ENCODE results near the gene NHLRC2. TPM values are rescaled to one million over a fixed set of nuclear protein-coding genes. Genes with fewer than 3 reads are reported as not detected.

NHLRC2 gene
- total and polyA plus RNA-seq, 2 donors (not counting 3 experiments of a cell fraction or from before 2014, with no cell fraction given) = 5.2 to 28.2 TPM

DNA sequence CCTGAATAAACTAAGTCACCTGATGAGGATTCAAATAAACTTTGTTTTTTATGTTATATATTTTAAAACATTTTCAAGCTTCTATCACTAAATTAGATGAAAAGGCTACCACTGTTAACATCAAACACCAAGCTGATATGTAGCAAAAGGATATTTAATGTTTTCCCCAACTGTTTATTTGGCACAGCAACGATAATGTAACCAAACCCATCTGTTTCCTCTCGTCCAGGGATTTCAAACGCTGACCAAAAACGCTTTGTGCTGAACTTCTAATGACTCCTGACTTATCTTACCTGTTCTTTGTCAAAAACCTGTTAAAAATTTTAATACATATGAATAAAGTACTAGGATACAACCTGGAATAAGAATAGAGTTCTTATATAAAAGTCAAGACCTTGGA, 31.1 kb upstream of the NHLRC2 start:
- Histone ChIP-seq H3K9ac (replicated peaks; ENCODE audit: extremely low read depth, insufficient read depth, low read length) (no peak overlapping the region), H3K4me3 (replicated peaks in 1 of 3; ENCODE audit: insufficient read depth in 1 of 3, low read depth in 1 of 3, low read length in 3 of 3) (no peak overlapping the region), H4K20me1 (replicated peaks; ENCODE audit: control insufficient read depth, extremely low read depth, insufficient read depth, low read length) (no peaks in the 10 kb centered on the region), H3K9me1 (replicated peaks; ENCODE audit: control insufficient read depth, extremely low read depth, insufficient read depth, low read length) (no peaks in the 10 kb centered on the region), H3K79me2 (ENCODE audit: control insufficient read depth, insufficient read depth, low read length) (no peaks in the 10 kb centered on the region), H3K9me3 (replicated peaks; ENCODE audit: control insufficient read depth, insufficient read depth, low read length) (no peaks in the 10 kb centered on the region), H3K36me3 (ENCODE audit: control insufficient read depth in 2 of 2, extremely low read depth in 1 of 2, insufficient read depth in 2 of 2, low read length in 2 of 2) (no peaks in the 10 kb centered on the region), H2AFZ (ENCODE audit: low read depth, low read length) (no peak overlapping the region), H3K4me1 (ENCODE audit: control insufficient read depth, extremely low read depth, insufficient read depth, low read length) (no peaks in the 10 kb centered on the region), H3K27ac (ENCODE audit: insufficient read depth, low read depth, low read length) (no peak overlapping the region), H3K4me2 (ENCODE audit: insufficient read depth, low read length) (no peak overlapping the region), H3K27me3 (ENCODE audit: control insufficient read depth in 2 of 2, insufficient read depth in 2 of 2, low read length in 2 of 2) (no peaks in the 10 kb centered on the region)
- TF ChIP-seq POLR2AphosphoS5 (IDR thresholded peaks at IDR 0.05; ENCODE audit: insufficient read depth, low read depth, low read length) (no peak), MYC (IDR thresholded peaks at IDR 0.05; ENCODE audit: low read depth, low read length) (no peak), GATA2 (IDR thresholded peaks at IDR 0.05; ENCODE audit: insufficient read depth, insufficient read length, low read depth, low read length) (no peak), EZH2 (IDR thresholded peaks at IDR 0.05; ENCODE audit: borderline replicate concordance, low read depth, low read length, severe bottlenecking) (no peak), POLR2A (IDR thresholded peaks at IDR 0.05; ENCODE audit: low read depth, low read length) (no peak)
- TF ChIP-seq, protein P1, sequence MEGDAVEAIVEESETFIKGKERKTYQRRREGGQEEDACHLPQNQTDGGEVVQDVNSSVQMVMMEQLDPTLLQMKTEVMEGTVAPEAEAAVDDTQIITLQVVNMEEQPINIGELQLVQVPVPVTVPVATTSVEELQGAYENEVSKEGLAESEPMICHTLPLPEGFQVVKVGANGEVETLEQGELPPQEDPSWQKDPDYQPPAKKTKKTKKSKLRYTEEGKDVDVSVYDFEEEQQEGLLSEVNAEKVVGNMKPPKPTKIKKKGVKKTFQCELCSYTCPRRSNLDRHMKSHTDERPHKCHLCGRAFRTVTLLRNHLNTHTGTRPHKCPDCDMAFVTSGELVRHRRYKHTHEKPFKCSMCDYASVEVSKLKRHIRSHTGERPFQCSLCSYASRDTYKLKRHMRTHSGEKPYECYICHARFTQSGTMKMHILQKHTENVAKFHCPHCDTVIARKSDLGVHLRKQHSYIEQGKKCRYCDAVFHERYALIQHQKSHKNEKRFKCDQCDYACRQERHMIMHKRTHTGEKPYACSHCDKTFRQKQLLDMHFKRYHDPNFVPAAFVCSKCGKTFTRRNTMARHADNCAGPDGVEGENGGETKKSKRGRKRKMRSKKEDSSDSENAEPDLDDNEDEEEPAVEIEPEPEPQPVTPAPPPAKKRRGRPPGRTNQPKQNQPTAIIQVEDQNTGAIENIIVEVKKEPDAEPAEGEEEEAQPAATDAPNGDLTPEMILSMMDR (IDR thresholded peaks at IDR 0.05; ENCODE audit: extremely low read depth in 1 of 2, insufficient read depth in 1 of 2, low read depth in 1 of 2, low read length in 2 of 2) = no peak
- BruUV-seq (replicated peaks) = no TSS peak
- DNase-seq (ENCODE audit: low read depth, low spot score) (no peak), FAIRE-seq (no peak)
- dilution Hi-C loops (cut with MboI; ENCODE audit: extremely low pct_ligation_motif_present, low sequenced_read_pairs) (no loop called here), intact Hi-C loops (cut with micrococcal nuclease) (no loop called here)
- ChIA-PET POLR2A (no interaction called here), CTCF (no interaction called here)

DNA sequence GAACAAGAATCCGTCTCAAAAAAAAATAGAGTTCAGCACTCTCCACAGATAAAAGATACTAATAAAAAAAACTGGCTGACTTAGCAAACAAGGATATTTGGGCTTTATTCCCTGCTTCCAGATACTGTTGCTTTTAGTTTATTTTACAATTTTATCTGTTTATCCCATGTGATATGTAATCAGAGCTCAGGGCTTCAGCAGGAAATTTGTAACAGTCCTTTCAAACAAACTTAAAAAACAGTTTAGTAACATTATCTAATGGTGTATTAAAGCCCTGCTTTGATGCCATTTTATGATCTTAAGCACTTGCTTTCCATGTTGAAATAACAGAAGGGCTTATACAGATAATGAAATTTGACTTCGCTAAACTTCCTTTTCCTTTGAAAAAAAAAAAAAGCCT, 28.7 kb upstream of the NHLRC2 start:
- intact Hi-C loops (cut with micrococcal nuclease) = no loop called here
- Histone ChIP-seq H3K27ac (ENCODE audit: insufficient read depth, low read depth, low read length) (no peak overlapping the region), H4K20me1 (replicated peaks; ENCODE audit: control insufficient read depth, extremely low read depth, insufficient read depth, low read length) (no peaks in the 10 kb centered on the region), H3K27me3 (ENCODE audit: control insufficient read depth in 2 of 2, insufficient read depth in 2 of 2, low read length in 2 of 2) (no peaks in the 10 kb centered on the region), H3K4me2 (ENCODE audit: insufficient read depth, low read length) (no peak overlapping the region), H2AFZ (ENCODE audit: low read depth, low read length) (no peak overlapping the region), H3K4me1 (ENCODE audit: control insufficient read depth, extremely low read depth, insufficient read depth, low read length) (no peaks in the 10 kb centered on the region), H3K79me2 (ENCODE audit: control insufficient read depth, insufficient read depth, low read length) (no peaks in the 10 kb centered on the region), H3K4me3 (replicated peaks in 1 of 3; ENCODE audit: insufficient read depth in 1 of 3, low read depth in 1 of 3, low read length in 3 of 3) (no peak overlapping the region), H3K9me1 (replicated peaks; ENCODE audit: control insufficient read depth, extremely low read depth, insufficient read depth, low read length) (no peaks in the 10 kb centered on the region), H3K36me3 (ENCODE audit: control insufficient read depth in 2 of 2, extremely low read depth in 1 of 2, insufficient read depth in 2 of 2, low read length in 2 of 2) (no peaks in the 10 kb centered on the region), H3K9ac (replicated peaks; ENCODE audit: extremely low read depth, insufficient read depth, low read length) (no peak overlapping the region), H3K9me3 (replicated peaks; ENCODE audit: control insufficient read depth, insufficient read depth, low read length) (no peaks in the 10 kb centered on the region)
- CTCF ChIA-PET = no interaction called here
- dilution Hi-C loops (cut with MboI; ENCODE audit: extremely low pct_ligation_motif_present, low sequenced_read_pairs) = no loop called here
- TF ChIP-seq EZH2 (IDR thresholded peaks at IDR 0.05; ENCODE audit: borderline replicate concordance, low read depth, low read length, severe bottlenecking) = no peak
- TF ChIP-seq POLR2A (IDR thresholded peaks at IDR 0.05; ENCODE audit: low read depth, low read length) = no peak
- TF ChIP-seq, protein P1 (IDR thresholded peaks at IDR 0.05; ENCODE audit: extremely low read depth in 1 of 2, insufficient read depth in 1 of 2, low read depth in 1 of 2, low read length in 2 of 2) = no peak
- TF ChIP-seq, protein P2, sequence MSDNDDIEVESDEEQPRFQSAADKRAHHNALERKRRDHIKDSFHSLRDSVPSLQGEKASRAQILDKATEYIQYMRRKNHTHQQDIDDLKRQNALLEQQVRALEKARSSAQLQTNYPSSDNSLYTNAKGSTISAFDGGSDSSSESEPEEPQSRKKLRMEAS (IDR thresholded peaks at IDR 0.05; ENCODE audit: insufficient read depth, insufficient read length) = no peak
- TF ChIP-seq JUN (IDR thresholded peaks at IDR 0.05; ENCODE audit: borderline replicate concordance, insufficient read depth, insufficient read length, low read depth) = no peak
- TF ChIP-seq MYC (IDR thresholded peaks at IDR 0.05; ENCODE audit: low read depth, low read length) = no peak
- no peak for TF ChIP-seq FOS (IDR thresholded peaks at IDR 0.05; ENCODE audit: borderline replicate concordance, insufficient read depth, low read length)
- TF ChIP-seq GATA2 (IDR thresholded peaks at IDR 0.05; ENCODE audit: insufficient read depth, insufficient read length, low read depth, low read length) = no peak
- TF ChIP-seq POLR2AphosphoS5 (IDR thresholded peaks at IDR 0.05; ENCODE audit: insufficient read depth, low read depth, low read length) = no peak
- BruUV-seq (replicated peaks) = no TSS peak
- POLR2A ChIA-PET = no interaction called here
- FAIRE-seq (peak; percentile 18), DNase-seq (ENCODE audit: low read depth, low spot score) (no peak)

Measured in endothelial cell of umbilical vein (primary cell).